ENCODE data around the gene SORL1. TPM values are rescaled to one million over a fixed set of nuclear protein-coding genes. Genes with fewer than 3 reads are reported as not detected.
A peak's percentile ranks its signal among the peaks of the same experiment; 100 is the strongest.

Gene SORL1
- total and polyA plus RNA-seq, 2 experiments from 2014 or later = 6.4 to 18.2 TPM

DNA sequence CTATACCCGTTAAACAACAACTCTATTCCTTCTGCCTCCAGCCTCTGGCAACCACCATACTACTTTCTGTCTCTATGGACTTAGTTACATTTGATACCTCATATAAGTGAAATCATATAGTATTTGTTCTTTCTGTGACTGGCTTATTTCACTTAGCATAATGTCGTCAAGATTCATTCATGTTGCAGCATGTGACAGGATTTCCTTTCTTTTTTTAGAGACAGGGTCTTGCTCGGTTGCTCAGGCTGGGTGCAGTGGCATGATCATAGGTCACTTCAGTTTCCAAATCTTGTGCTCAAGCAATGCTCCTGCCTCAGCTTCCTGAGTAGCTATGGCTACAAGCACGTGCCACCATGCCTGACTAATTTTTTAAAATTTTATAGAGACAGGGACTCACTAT is 29.4 kb upstream of the SORL1 start:
- H3K36me3 ChIP-seq = no peaks in the 10 kb centered on the region
- H3K4me1 ChIP-seq (ENCODE audit: low read depth) = no peaks in the 10 kb centered on the region
- H3K4me3 ChIP-seq = no peak overlapping the region
- no peak for TF ChIP-seq CTCF (IDR thresholded peaks at IDR 0.05; ENCODE audit: low read depth, low read length)
- no peak overlapping the region for H3K27ac ChIP-seq
- DNase-seq (ENCODE audit: low read depth in 1 of 2, low spot score in 1 of 2) = no peak
- no peaks in the 10 kb centered on the region for H3K27me3 ChIP-seq
- H3K9me3 ChIP-seq (ENCODE audit: low read depth) = no peaks in the 10 kb centered on the region

GRCh38 chr11:121425828-121426227 is 26.3 kb upstream of the SORL1 start:
- TF ChIP-seq CTCF (IDR thresholded peaks at IDR 0.05; ENCODE audit: low read depth, low read length) = no peak
- no peak overlapping the region for H3K27ac ChIP-seq

GRCh38 chr11:121426476-121427399 is 25.4 kb upstream of the SORL1 start:
- no peaks in the 10 kb centered on the region for H3K9me3 ChIP-seq (ENCODE audit: low read depth)
- no peak overlapping the region for H3K27ac ChIP-seq
- no peaks in the 10 kb centered on the region for H3K4me1 ChIP-seq (ENCODE audit: low read depth)
- H3K36me3 ChIP-seq = no peaks in the 10 kb centered on the region
- peak overlapping the region; percentile 16 for H3K4me3 ChIP-seq
- peak in 1 of 2 donors; percentile 55 for DNase-seq (ENCODE audit: low read depth in 1 of 2, low spot score in 1 of 2)
- H3K27me3 ChIP-seq = no peaks in the 10 kb centered on the region
- no peak for TF ChIP-seq CTCF (IDR thresholded peaks at IDR 0.05; ENCODE audit: low read depth, low read length)

More at GRCh38 chr11:121425828-121426227, 26.3 kb upstream of the SORL1 start:
- no peaks in the 10 kb centered on the region for H3K27me3 ChIP-seq
- DNase-seq (ENCODE audit: low read depth in 1 of 2, low spot score in 1 of 2) = no peak
- H3K9me3 ChIP-seq (ENCODE audit: low read depth) = no peaks in the 10 kb centered on the region
- no peaks in the 10 kb centered on the region for H3K36me3 ChIP-seq
- H3K4me1 ChIP-seq (ENCODE audit: low read depth) = no peaks in the 10 kb centered on the region
- H3K4me3 ChIP-seq = no peak overlapping the region

DNA sequence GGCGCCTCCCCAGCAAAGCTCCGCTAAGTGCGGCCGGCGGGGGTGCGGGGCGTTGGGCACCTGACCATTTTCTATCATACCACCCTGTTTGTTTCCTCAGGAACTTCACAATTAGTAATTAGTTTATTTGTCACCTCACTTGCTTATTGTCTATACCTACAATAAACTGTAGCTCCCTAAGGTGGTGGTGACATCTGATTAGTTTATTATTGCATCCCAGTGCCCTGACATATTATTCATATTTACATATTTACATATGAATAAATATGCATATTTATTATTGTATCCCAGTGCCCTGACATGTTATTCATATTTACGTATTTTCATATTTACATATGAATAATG is 24.7 kb upstream of the SORL1 start:
- no peaks in the 10 kb centered on the region for H3K4me1 ChIP-seq (ENCODE audit: low read depth)
- DNase-seq (ENCODE audit: low read depth in 1 of 2, low spot score in 1 of 2) = no peak
- TF ChIP-seq CTCF (IDR thresholded peaks at IDR 0.05; ENCODE audit: low read depth, low read length) = no peak
- H3K27me3 ChIP-seq = no peaks in the 10 kb centered on the region
- H3K27ac ChIP-seq = no peak overlapping the region
- H3K9me3 ChIP-seq (ENCODE audit: low read depth) = no peaks in the 10 kb centered on the region
- H3K4me3 ChIP-seq = peak overlapping the region; percentile 16
- no peaks in the 10 kb centered on the region for H3K36me3 ChIP-seq

- no peak overlapping the region for H3K4me3 ChIP-seq
- H3K4me1 ChIP-seq (ENCODE audit: low read depth) = no peaks in the 10 kb centered on the region
- no peaks in the 10 kb centered on the region for H3K9me3 ChIP-seq (ENCODE audit: low read depth)
- no peaks in the 10 kb centered on the region for H3K36me3 ChIP-seq
- DNase-seq (ENCODE audit: low read depth in 1 of 2, low spot score in 1 of 2) = no peak
- TF ChIP-seq CTCF (IDR thresholded peaks at IDR 0.05; ENCODE audit: low read depth, low read length) = no peak
- no peak overlapping the region for H3K27ac ChIP-seq
- no peaks in the 10 kb centered on the region for H3K27me3 ChIP-seq
These were observed 22.6 kb upstream of the SORL1 start for GRCh38 chr11:121429556-121429955.

All from cardiac muscle cell (in vitro differentiated cells and primary cell).